ENCODE data around the gene HTATIP2. TPM values are rescaled to one million over a fixed set of nuclear protein-coding genes. Genes with fewer than 3 reads are reported as not detected.

HTATIP2 gene
- total RNA-seq, 1 experiment from 2014 or later = 42.5 TPM

DNA sequence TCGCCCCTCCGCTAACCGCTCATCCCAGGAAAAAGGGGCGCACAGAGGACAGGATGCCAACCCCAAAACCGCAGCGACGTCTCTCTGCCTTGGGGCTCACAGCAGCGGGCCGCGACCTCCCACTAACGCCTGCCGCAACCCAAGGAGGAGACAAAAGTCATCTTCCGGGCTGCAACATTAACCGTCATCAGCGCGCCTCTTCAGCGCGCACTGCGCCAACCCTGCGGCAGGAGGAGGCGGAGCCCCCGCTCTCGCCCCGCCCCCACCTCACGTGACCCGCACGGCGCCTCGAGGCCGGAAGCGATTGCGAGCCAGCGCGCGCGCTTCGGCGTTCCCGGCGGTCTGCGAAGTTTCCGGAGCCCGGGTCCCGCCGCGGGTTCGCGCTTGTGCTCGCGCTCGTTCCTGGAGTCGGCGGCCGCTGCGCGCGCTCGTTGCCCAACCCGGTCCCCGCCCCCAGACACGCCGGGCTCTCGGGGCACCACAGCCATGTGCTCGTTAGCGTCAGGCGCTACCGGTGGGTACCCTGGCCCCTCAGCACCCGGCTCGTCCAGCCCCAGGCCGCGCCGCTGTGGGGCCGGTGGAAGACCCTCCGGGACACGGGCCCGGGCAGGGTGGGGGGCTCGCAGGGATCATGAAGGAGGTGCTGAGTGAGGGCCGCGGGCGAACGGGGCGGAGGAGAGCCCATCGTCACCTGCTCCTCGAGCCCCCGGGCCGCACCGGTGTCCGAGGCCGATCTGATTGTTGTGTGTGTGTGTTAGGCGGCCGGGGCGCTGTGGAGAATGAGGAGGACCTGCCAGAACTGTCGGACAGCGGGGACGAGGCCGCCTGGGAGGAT lies 24.0 kb downstream of the HTATIP2 start, which contains the start of gene PRMT3:
Gene PRMT3 (plus strand): TSS at position 456 of the 835 bp plus-strand sequence. CDS start 31 bp downstream, at position 487.
- peak within 1 kb of the TSS; percentile 97 for H3K27ac Mint-ChIP-seq (ENCODE audit: low read depth, unreplicated experiment)
- no peaks in the 10 kb centered on the region for H3K4me1 Mint-ChIP-seq (ENCODE audit: insufficient read depth, unreplicated experiment)
- peak within 1 kb of the TSS; percentile 87 for H3K4me3 Mint-ChIP-seq (ENCODE audit: unreplicated experiment)
- DNase-seq (ENCODE audit: unreplicated experiment) = peak; percentile 94
- ChIA-PET POLR2A (interaction anchor here (0.6 to 4.8 kb wide), 9 partner anchors 10 to 750 kb away, joined by 4 to 28 read pairs (median 5); partner anchors contain the start of gene HTATIP2), CTCF (interaction anchor here (0.6 to 4.9 kb wide), 15 partner anchors 10 to 232 kb away, joined by 3 to 53 read pairs (median 6); partner anchors contain the start of genes HTATIP2 and SLC6A5)
- intact Hi-C loops (cut with micrococcal nuclease) = loop anchor here (2.0 kb wide), 2 partner anchors 19 to 223 kb away; no protein-coding TSS in a partner anchor
- H3K36me3 Mint-ChIP-seq (ENCODE audit: insufficient read depth, unreplicated experiment) = peaks cover 29% of the 10 kb centered on the region
- no peaks in the 10 kb centered on the region for H3K9me3 Mint-ChIP-seq (ENCODE audit: unreplicated experiment)
- TF ChIP-seq, protein P1, sequence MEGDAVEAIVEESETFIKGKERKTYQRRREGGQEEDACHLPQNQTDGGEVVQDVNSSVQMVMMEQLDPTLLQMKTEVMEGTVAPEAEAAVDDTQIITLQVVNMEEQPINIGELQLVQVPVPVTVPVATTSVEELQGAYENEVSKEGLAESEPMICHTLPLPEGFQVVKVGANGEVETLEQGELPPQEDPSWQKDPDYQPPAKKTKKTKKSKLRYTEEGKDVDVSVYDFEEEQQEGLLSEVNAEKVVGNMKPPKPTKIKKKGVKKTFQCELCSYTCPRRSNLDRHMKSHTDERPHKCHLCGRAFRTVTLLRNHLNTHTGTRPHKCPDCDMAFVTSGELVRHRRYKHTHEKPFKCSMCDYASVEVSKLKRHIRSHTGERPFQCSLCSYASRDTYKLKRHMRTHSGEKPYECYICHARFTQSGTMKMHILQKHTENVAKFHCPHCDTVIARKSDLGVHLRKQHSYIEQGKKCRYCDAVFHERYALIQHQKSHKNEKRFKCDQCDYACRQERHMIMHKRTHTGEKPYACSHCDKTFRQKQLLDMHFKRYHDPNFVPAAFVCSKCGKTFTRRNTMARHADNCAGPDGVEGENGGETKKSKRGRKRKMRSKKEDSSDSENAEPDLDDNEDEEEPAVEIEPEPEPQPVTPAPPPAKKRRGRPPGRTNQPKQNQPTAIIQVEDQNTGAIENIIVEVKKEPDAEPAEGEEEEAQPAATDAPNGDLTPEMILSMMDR (IDR thresholded peaks at IDR 0.05; ENCODE audit: unreplicated experiment) = no peak
- no peaks in the 10 kb centered on the region for H3K27me3 Mint-ChIP-seq (ENCODE audit: insufficient read depth, unreplicated experiment)
- no TSS peak for BruUV-seq (replicated peaks)

DNA sequence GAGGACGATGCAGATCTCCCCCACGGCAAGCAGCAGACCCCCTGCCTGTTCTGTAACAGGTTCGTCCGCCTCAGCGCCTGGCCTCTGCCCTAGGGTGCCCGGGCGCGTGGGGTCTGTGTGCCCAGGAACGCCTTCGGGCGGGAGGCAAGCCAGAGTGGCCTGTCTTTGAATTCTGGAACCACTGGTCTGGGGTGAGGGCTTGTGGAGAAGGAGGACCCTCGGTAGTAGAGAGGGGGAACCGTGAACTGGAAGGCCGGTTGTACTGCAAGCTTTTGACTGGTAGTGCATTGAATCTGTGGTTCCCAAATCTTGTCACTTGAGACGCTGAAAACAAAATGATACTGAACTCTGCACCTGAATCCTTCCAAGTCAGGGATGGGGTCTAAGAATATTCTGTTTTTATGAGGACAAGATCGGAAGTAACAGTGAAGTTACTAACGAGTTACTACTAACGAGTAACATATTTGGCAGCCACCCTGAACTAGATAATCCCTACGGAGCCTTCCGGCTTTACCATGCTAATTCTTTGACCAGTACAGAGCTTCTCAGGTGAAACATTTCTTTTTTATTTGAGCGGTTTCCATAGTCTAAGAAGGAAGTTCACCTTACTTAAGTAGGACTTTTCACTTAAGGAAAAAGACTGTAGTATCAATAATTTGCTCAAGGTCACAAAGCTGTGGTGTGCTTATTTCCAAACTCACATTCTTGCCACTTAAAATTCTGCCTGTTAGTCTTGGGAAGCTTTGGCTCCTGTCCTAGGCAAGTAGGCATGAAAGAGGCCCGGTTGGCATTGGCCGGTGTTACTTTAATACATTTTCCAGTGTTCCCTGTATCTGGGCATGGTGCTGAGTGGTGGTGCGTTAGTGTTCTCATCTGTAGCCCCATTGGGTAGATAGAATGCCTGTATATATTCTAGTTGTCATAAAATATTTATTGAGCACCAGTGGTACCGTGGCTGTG lies 24.9 kb downstream of the HTATIP2 start:
- Mint-ChIP-seq H3K36me3 (ENCODE audit: insufficient read depth, unreplicated experiment) (peaks cover 35% of the 10 kb centered on the region), H3K4me1 (ENCODE audit: insufficient read depth, unreplicated experiment) (no peaks in the 10 kb centered on the region)

DNA sequence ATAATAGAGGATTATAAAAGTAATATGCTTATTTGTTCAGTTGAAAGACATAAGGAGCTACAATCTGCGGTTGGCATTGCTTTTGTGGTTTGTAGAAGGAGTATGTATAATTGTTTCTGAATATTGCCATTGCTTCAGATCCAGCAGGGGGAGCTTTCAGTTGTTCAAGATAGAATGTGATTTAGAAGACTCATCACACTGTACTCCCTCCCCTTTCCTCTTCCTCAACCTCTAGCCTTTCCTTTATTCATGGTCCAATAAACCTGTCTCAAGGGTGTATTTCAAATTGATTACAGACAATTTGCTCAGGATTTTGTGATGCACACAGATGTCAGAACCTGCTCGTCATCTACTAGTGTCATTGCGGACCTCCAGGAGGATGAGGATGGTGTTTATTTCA lies 33.8 kb downstream of the HTATIP2 start:
- H3K4me3 Mint-ChIP-seq (ENCODE audit: unreplicated experiment) = no peak overlapping the region
- H3K27me3 Mint-ChIP-seq (ENCODE audit: insufficient read depth, unreplicated experiment) = no peaks in the 10 kb centered on the region
- no TSS peak for BruUV-seq (replicated peaks)
- H3K27ac Mint-ChIP-seq (ENCODE audit: low read depth, unreplicated experiment) = no peak overlapping the region
- DNase-seq (ENCODE audit: unreplicated experiment) = peak; percentile 53
- peaks cover 75% of the 10 kb centered on the region for H3K36me3 Mint-ChIP-seq (ENCODE audit: insufficient read depth, unreplicated experiment)
- CTCF ChIA-PET = interaction anchor here (0.5 to 7.7 kb wide), 40 partner anchors 8 to 1733 kb away, joined by 3 to 121 read pairs (median 4); partner anchors contain the start of gene SLC6A5
- POLR2A ChIA-PET = interaction anchor here (0.8 to 1.4 kb wide), 7 partner anchors 9 to 213 kb away, joined by 3 to 9 read pairs (median 4); no protein-coding TSS in a partner anchor
- H3K9me3 Mint-ChIP-seq (ENCODE audit: unreplicated experiment) = no peaks in the 10 kb centered on the region
- intact Hi-C loops (cut with micrococcal nuclease) = loop anchor here (1.0 to 5.0 kb wide), 2 partner anchors 45 to 213 kb away; no protein-coding TSS in a partner anchor
- H3K4me1 Mint-ChIP-seq (ENCODE audit: insufficient read depth, unreplicated experiment) = no peaks in the 10 kb centered on the region
- TF ChIP-seq, protein P1 (IDR thresholded peaks at IDR 0.05; ENCODE audit: unreplicated experiment) = peak; percentile 39

More for the DNA sequence above, 24.9 kb downstream of the HTATIP2 start:
- H3K27me3 Mint-ChIP-seq (ENCODE audit: insufficient read depth, unreplicated experiment) = no peaks in the 10 kb centered on the region
- BruUV-seq (replicated peaks) = TSS peak; percentile 40
- POLR2A ChIA-PET = interaction anchor here (0.6 to 4.8 kb wide), 9 partner anchors 9 to 365 kb away, joined by 3 to 28 read pairs (median 4); partner anchors contain the start of gene HTATIP2
- TF ChIP-seq, protein P1 (IDR thresholded peaks at IDR 0.05; ENCODE audit: unreplicated experiment) = no peak
- intact Hi-C loops (cut with micrococcal nuclease) = no loop called here
- peak; percentile 41 for DNase-seq (ENCODE audit: unreplicated experiment)
- CTCF ChIA-PET = interaction anchor here (0.5 to 4.9 kb wide), 10 partner anchors 9 to 222 kb away, joined by 3 to 53 read pairs (median 4); no protein-coding TSS in a partner anchor
- peak overlapping the region; percentile 87 for H3K4me3 Mint-ChIP-seq (ENCODE audit: unreplicated experiment)
- H3K9me3 Mint-ChIP-seq (ENCODE audit: unreplicated experiment) = no peaks in the 10 kb centered on the region
- peak overlapping the region; percentile 97 for H3K27ac Mint-ChIP-seq (ENCODE audit: low read depth, unreplicated experiment)

Data from MCF 10A (cell line).